PC-3 (cell line): ENCODE measurements around the gene PRPH2. TPM values are rescaled to one million over a fixed set of nuclear protein-coding genes. Genes with fewer than 3 reads are reported as not detected.

Experiments
- ATAC-seq: fragments of 200-7000 bp; cut with Tn5 transposase; 2 replicates; pipeline ENCODE4 v1.9.1; 2020; ENCODE audit warnings: mild to moderate bottlenecking, moderate library complexity
- BruUV-seq: library from RNA; stranded (reverse); fragments of 400-500 nt; replicated peaks from 2 replicates; lab custom pipeline; 2021; lab: Mats Ljungman, UMichigan
- CTCF ChIA-PET: fragments of 300-600 bp; sonication (Branson Sonifier 250); formaldehyde crosslinking; loops from one replicate; lab custom pipeline; 2022; ENCODE audit warnings: antibody characterized with exemption; lab: Charles Lee
- POLR2A ChIA-PET: fragments of 300-600 bp; sonication (Branson Sonifier 250); formaldehyde crosslinking; loops from one replicate; lab custom pipeline; 2022; ENCODE audit warnings: antibody characterized with exemption; ENCODE audit not compliant: unreplicated experiment; lab: Charles Lee
- DNase-seq: peaks from one replicate; pipeline ENCODE4 v3.0.0-alpha.2; 2015
- H2AFZ ChIP-seq: fragments of 300-600 bp; sonication (generic); 2 replicates; pipeline ENCODE4 v1.6.0; 2016; ENCODE audit warnings: antibody characterized with exemption, low read length
- H3F3A ChIP-seq: fragments of 300-600 bp; sonication (generic); one replicate; pipeline ENCODE4 v1.6.0; 2017; ENCODE audit warnings: antibody characterized with exemption, low read length, control low read depth, mild to moderate bottlenecking; ENCODE audit not compliant: unreplicated experiment
- H3K27ac ChIP-seq: fragments of 300-600 bp; sonication (generic); 2 replicates; pipeline ENCODE4 v1.5.1; 2016; ENCODE audit warnings: mild to moderate bottlenecking, low read length
- H3K27me3 ChIP-seq: fragments of 300-600 bp; sonication (generic); 2 replicates; pipeline ENCODE4 v1.6.1; 2016; ENCODE audit warnings: low read length, mixed read lengths
- H3K36me3 ChIP-seq: fragments of 300-600 bp; sonication (generic); 2 replicates; pipeline ENCODE4 v1.6.1; 2016; ENCODE audit warnings: low read depth, mixed run types, low read length, mixed read lengths
- H3K4me1 ChIP-seq: fragments of 300-600 bp; sonication (generic); 2 replicates; pipeline ENCODE4 v1.5.1; 2016; ENCODE audit warnings: low read length; ENCODE audit not compliant: insufficient read depth
- H3K4me2 ChIP-seq: fragments of 300-600 bp; sonication (generic); 2 replicates; pipeline ENCODE4 v1.6.0; 2016; ENCODE audit warnings: low read length
- H3K4me3 ChIP-seq: fragments of 300-600 bp; sonication (generic); 2 replicates; pipeline ENCODE4 v1.5.1; 2016; ENCODE audit warnings: mild to moderate bottlenecking, low read length, mixed read lengths
- H3K79me2 ChIP-seq: fragments of 300-600 bp; sonication (generic); 2 replicates; pipeline ENCODE4 v1.6.1; 2017; ENCODE audit warnings: low read length, mixed read lengths
- H3K9ac ChIP-seq: fragments of 300-600 bp; sonication (generic); 2 replicates; pipeline ENCODE4 v1.6.0; 2016; ENCODE audit warnings: mild to moderate bottlenecking, low read length
- H3K9me2 ChIP-seq: fragments of 300-600 bp; sonication (generic); replicated peaks from 2 replicates; pipeline ENCODE4 v1.6.1; 2016; ENCODE audit warnings: mixed run types, low read length, mixed read lengths
- H3K9me3 ChIP-seq: fragments of 300-600 bp; sonication (generic); 2 replicates; pipeline ENCODE4 v1.6.1; 2016; ENCODE audit warnings: low read length, mixed read lengths
- H4K20me1 ChIP-seq: fragments of 300-600 bp; sonication (generic); 2 replicates; pipeline ENCODE4 v1.6.1; 2016; ENCODE audit warnings: low read length, mixed read lengths
- EZH2phosphoT487 ChIP-seq: fragments of 300-600 bp; sonication (generic); IDR thresholded peaks from 2 replicates; pipeline ENCODE4 v1.6.1; 2018; ENCODE audit warnings: mild to moderate bottlenecking, antibody characterized with exemption, low read length, borderline replicate concordance
- intact Hi-C: fragments of 100-400 bp; cut with micrococcal nuclease; formaldehyde crosslinking; loops from 2 replicates; pipeline ENCODE4 v1.9.0; 2023
- total RNA-seq: library from RNA; depleted of rRNA; stranded (reverse); fragments of >200 nt; gene quantifications from 2 replicates; pipeline ENCODE4 v1.2.3, GENCODE V29; 2014; rRNA removed

PRPH2 gene
- total RNA-seq, 1 experiment from 2014 or later = not detected

DNA sequence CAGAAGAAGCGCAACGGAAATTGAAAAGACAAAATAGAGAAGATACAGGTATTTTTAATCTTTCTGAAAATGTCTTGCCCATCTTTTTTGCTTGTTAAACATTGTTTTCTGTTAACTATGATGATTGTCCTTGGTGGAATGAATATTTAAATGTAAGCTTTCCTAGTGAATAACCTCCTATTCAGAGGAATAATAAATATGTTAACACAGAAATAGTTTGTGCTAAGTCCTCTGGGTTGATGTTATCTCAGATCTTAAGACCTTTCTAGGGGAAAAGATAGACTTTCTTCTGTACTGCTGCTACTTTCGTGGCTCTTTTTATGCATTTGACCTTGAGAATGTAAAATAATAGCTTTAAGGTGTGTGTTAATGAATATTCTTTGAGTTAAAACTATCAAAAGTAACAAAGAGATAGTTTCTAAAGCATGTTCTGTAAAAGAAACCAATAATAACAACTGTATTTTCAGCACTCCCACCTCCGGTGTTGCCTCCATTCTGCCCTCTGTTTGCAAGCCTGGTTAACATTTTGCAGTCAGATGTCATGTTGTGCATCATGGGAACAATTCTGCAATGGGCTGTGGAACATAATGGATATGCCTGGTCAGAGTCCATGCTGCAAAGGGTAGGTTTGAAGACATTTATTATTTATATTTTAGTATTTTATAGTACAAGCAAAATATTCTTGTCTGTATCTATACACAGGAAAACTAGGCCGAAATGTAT lies 70.2 kb downstream of the PRPH2 start:
- POLR2A ChIA-PET = no interaction called here
- no peak overlapping the region for H2AFZ ChIP-seq
- no peaks in the 10 kb centered on the region for H3K4me1 ChIP-seq
- ATAC-seq (no peak), DNase-seq (no peak)
- H3K4me2 ChIP-seq = no peak overlapping the region
- no peaks in the 10 kb centered on the region for H3K9me3 ChIP-seq
- intact Hi-C loops = no loop called here
- no peak overlapping the region for H3K4me3 ChIP-seq
- no peaks in the 10 kb centered on the region for H3F3A ChIP-seq
- TF ChIP-seq EZH2phosphoT487 = no peak
- no TSS peak for BruUV-seq
- no peak overlapping the region for H3K9ac ChIP-seq
- H3K27me3 ChIP-seq = no peaks in the 10 kb centered on the region
- no peaks in the 10 kb centered on the region; the same call in 1 of the 2 replicates for H4K20me1 ChIP-seq
- CTCF ChIA-PET = no interaction called here
- no peaks in the 10 kb centered on the region for H3K79me2 ChIP-seq
- H3K9me2 ChIP-seq = no peaks in the 10 kb centered on the region
- peaks cover 12% of the 10 kb centered on the region for H3K36me3 ChIP-seq
- no peak overlapping the region for H3K27ac ChIP-seq

Other genes starting within 250 kb of the PRPH2 start
- 15.7 and 19.6 TPM in 2 replicates for gene UBR2, start 158.6 kb downstream of the PRPH2 start, total RNA-seq
- gene TBCC, start 23.5 kb upstream of the PRPH2 start, total RNA-seq = 32.3 and 36.5 TPM in 2 replicates
- 3.3 and 3.5 TPM in 2 replicates for gene BICRAL, start 59.5 kb upstream of the PRPH2 start, total RNA-seq
- 87.6 and 99.5 TPM in 2 replicates for gene RPL7L1, start 157.0 kb upstream of the PRPH2 start, total RNA-seq
- gene PTCRA, start 193.5 kb upstream of the PRPH2 start, total RNA-seq = not detected in 2 replicates
- 37.5 and 42.2 TPM in 2 replicates for gene CNPY3, start 206.9 kb upstream of the PRPH2 start, total RNA-seq
- gene GNMT, start 238.2 kb upstream of the PRPH2 start, total RNA-seq = 0.47 and 1.2 TPM in 2 replicates